ENCODE results near the gene IL26. TPM values are rescaled to one million over a fixed set of nuclear protein-coding genes. Genes with fewer than 3 reads are reported as not detected.
A peak's percentile ranks its signal among the peaks of the same experiment; 100 is the strongest.

IL26 gene
- total and polyA plus RNA-seq, 2 of the 4 experiments (the other 2 are of a cell fraction), result not detected

DNA sequence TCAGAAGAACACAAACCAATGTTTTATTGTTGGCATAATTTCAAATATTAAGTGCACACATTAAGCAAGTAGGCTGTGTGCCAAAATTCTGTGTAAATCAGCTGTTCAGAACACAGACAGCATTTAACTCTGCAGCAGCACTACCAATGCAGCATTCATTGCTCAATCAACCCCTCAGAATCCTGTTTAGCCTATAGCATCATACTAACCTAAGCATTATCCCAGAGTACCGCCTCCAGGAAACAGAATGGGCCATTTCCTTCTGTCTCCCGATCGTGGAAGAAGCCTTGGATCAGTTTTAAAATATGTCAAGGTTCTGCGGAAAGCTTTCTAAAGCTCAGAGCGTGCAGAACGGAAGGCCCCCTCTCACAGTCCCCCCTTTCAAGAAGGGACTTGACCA is 3.3 kb downstream of the IL26 start:
- Histone ChIP-seq H3K4me2 (ENCODE audit: low read depth, low read length) (peak overlapping the region; percentile 56), H3K9me3 (ENCODE audit: control insufficient read depth, insufficient read depth, low read length) (no peaks in the 10 kb centered on the region), H3K23ac (ENCODE audit: low read depth, low read length) (0 out of 2 replicates have a peak overlapping the region, but pooled peaks have one; percentile 21), H2BK120ac (ENCODE audit: low read depth, low read length) (no peak overlapping the region), H3K4ac (ENCODE audit: low read depth, low read length) (no peak overlapping the region), H3K4me1 (ENCODE audit: control insufficient read depth, insufficient read depth, low read length) (peaks cover 2% of the 10 kb centered on the region; the same call in 1 of the 2 replicates), H2AFZ (replicated peaks; ENCODE audit: low read length, poor library complexity) (peak overlapping the region; percentile 75), H2BK20ac (ENCODE audit: low read depth, low read length) (no peak overlapping the region), H3K9ac (ENCODE audit: low read depth, low read length) (peak overlapping the region; percentile 55; the same call in 1 of the 2 replicates), H4K91ac (ENCODE audit: insufficient read depth, low read depth, low read length) (no peak overlapping the region), H3K79me1 (ENCODE audit: low read depth in 1 of 2, low read length in 2 of 2) (no peaks in the 10 kb centered on the region), H2AK9ac (replicated peaks; ENCODE audit: low read depth, low read length, poor library complexity) (no peak overlapping the region), H3K36me3 (ENCODE audit: control insufficient read depth, insufficient read depth, low read length) (no peaks in the 10 kb centered on the region), H3K56ac (ENCODE audit: extremely low read depth, insufficient read depth, low read length) (no peak overlapping the region), H4K8ac (ENCODE audit: low read depth in 2 of 2, low read length in 2 of 2) (peak overlapping the region in 1 of 2 experiments; percentile 36; a peak in 1 of 4 replicates), H3K27ac (ENCODE audit: insufficient read depth, low read length) (no peak overlapping the region), H3K9me1 (ENCODE audit: insufficient read depth, low read length) (no peaks in the 10 kb centered on the region), H2BK15ac (ENCODE audit: low read depth, low read length) (no peak overlapping the region), H3K4me3 (ENCODE audit: insufficient read depth, low read depth, low read length) (peak overlapping the region; percentile 36), H4K20me1 (ENCODE audit: insufficient read depth, low read length) (no peaks in the 10 kb centered on the region), H2BK5ac (ENCODE audit: low read depth, low read length, poor library complexity, severe bottlenecking) (no peak overlapping the region), H2AK5ac (ENCODE audit: low read depth, low read length) (no peak overlapping the region), H3K14ac (replicated peaks; ENCODE audit: low read depth, low read length) (no peak overlapping the region), H4K5ac (ENCODE audit: low read depth, low read length) (no peak overlapping the region), H3K27me3 (ENCODE audit: control insufficient read depth, insufficient read depth, low read length) (peaks cover 1% of the 10 kb centered on the region; the same call in 1 of the 2 replicates), H3K18ac (ENCODE audit: low read depth, low read length) (no peak overlapping the region)
- POLR2A ChIA-PET (ENCODE audit: unreplicated experiment), result no interaction called here
- dilution Hi-C loops (cut with HindIII; ENCODE audit: low sequenced_read_pairs, unreplicated experiment), result loop anchor here (25.0 kb wide), 1 partner anchor 90 kb away; no protein-coding TSS in a partner anchor
- ATAC-seq (ENCODE audit: low read depth), result peak; percentile 51
- TF ChIP-seq MAFK (IDR thresholded peaks at IDR 0.05; ENCODE audit: low read depth, low read length), result no peak
- no peak for TF ChIP-seq MXI1 (IDR thresholded peaks at IDR 0.05; ENCODE audit: borderline replicate concordance, low read depth, low read length)
- TF ChIP-seq CEBPB (IDR thresholded peaks at IDR 0.05; ENCODE audit: low read depth, low read length), result peak; percentile 83
- no peak for TF ChIP-seq RFX5 (IDR thresholded peaks at IDR 0.05; ENCODE audit: low read depth, low read length)
- no peak for TF ChIP-seq NFE2L2 (IDR thresholded peaks at IDR 0.05; ENCODE audit: low read depth, low read length)
- no peak for TF ChIP-seq POLR2A (IDR thresholded peaks at IDR 0.05; ENCODE audit: low read depth, low read length)
- intact Hi-C loops (cut with micrococcal nuclease), result loop anchor here (5.0 to 10.0 kb wide), 4 partner anchors 390 to 865 kb away; partner anchors contain the start of genes MDM2 and RAP1B
- no TSS peak for BruUV-seq (replicated peaks)
- DNase-seq, result peak; percentile 58
- CTCF ChIA-PET, result interaction anchor here (0.5 to 3.3 kb wide), 10 partner anchors 10 to 518 kb away, joined by 3 to 25 read pairs (median 5); partner anchors contain the start of gene MDM1
- WGBS, 2 experiments (ENCODE audit: extremely low coverage in 2 of 2, insufficient read length in 1 of 2), result no CpG with 5 or more reads among the region's 6 CpGs
- in situ Hi-C loops (cut with MboI; ENCODE audit: low sequenced_read_pairs), result no loop called here
